Coronary artery (tissue), 2 donors: ENCODE data around the gene EHMT1.

ENCODE experiments used
- DNase-seq: peaks from one replicate; pipeline ENCODE4 v3.0.0-alpha.2; 2017; ENCODE audit warnings: low spot score
- H3K27ac ChIP-seq, 2 donors: fragments of 200-600 bp; sonication (generic); one replicate each; pipeline ENCODE4 v1.5.1; 2016 to 2019
- H3K4me3 ChIP-seq: fragments of 200-600 bp; sonication (generic); 2 replicates; pipeline ENCODE4 v1.5.1; 2016; ENCODE audit warnings: mild to moderate bottlenecking, moderate library complexity
- CTCF ChIP-seq: fragments of 200-600 bp; sonication (generic); IDR thresholded peaks from one replicate; pipeline ENCODE4 v1.5.1; 2019; ENCODE audit warnings: antibody characterized with exemption

The EHMT1 gene

GRCh38 chr9:137672907-137673791 is 54.3 kb downstream of the EHMT1 start:
- no peak overlapping the region for H3K27ac ChIP-seq
- DNase-seq, result no peak
- peak; percentile 70 for TF ChIP-seq CTCF
- no peak overlapping the region for H3K4me3 ChIP-seq

GRCh38 chr9:137673886-137674285 is 55.1 kb downstream of the EHMT1 start:
- DNase-seq, result no peak
- H3K27ac ChIP-seq, result no peak overlapping the region
- TF ChIP-seq CTCF, result no peak
- no peak overlapping the region for H3K4me3 ChIP-seq

GRCh38 chr9:137674307-137674975 is 55.6 kb downstream of the EHMT1 start:
- TF ChIP-seq CTCF, result no peak
- no peak overlapping the region for H3K27ac ChIP-seq
- no peak overlapping the region for H3K4me3 ChIP-seq
- no peak for DNase-seq

GRCh38 chr9:137674976-137675320 is 56.1 kb downstream of the EHMT1 start:
- no peak overlapping the region for H3K27ac ChIP-seq
- H3K4me3 ChIP-seq, result no peak overlapping the region
- no peak for DNase-seq
- TF ChIP-seq CTCF, result no peak

GRCh38 chr9:137676998-137677397 is 58.2 kb downstream of the EHMT1 start:
- DNase-seq, result no peak
- H3K4me3 ChIP-seq, result no peak overlapping the region
- no peak overlapping the region for H3K27ac ChIP-seq
- no peak for TF ChIP-seq CTCF

GRCh38 chr9:137678202-137678601 is 59.4 kb downstream of the EHMT1 start:
- Histone ChIP-seq H3K4me3 (no peak overlapping the region), H3K27ac (no peak overlapping the region)
- no peak for TF ChIP-seq CTCF
- no peak for DNase-seq

GRCh38 chr9:137679249-137679648 is 60.4 kb downstream of the EHMT1 start:
- TF ChIP-seq CTCF, result no peak
- Histone ChIP-seq H3K4me3 (no peak overlapping the region), H3K27ac (no peak overlapping the region)
- no peak for DNase-seq
